Peyer's patch (tissue), 4 donors: ENCODE results near the gene RPL10L. TPM values are rescaled to one million over a fixed set of nuclear protein-coding genes. Genes with fewer than 3 reads are reported as not detected.

Source experiments
- DNase-seq, 3 donors: peaks; one replicate each; pipeline ENCODE4 v3.0.0-alpha.2; 2017 to 2019
- H3K27ac ChIP-seq, 4 donors: fragments of 200-600 bp; sonication (generic); one replicate each; pipeline ENCODE4 v1.5.1; 2016 to 2019
- H3K27me3 ChIP-seq, 2 donors: fragments of 200-600 bp; sonication (generic); one replicate each; pipeline ENCODE4 v1.5.1; 2019
- H3K36me3 ChIP-seq, 3 donors: fragments of 200-600 bp; sonication (generic); one replicate each; pipeline ENCODE4 v1.5.1; 2016 to 2019
- H3K4me1 ChIP-seq, 4 donors: fragments of 200-600 bp; sonication (generic); one replicate each; pipeline ENCODE4 v1.5.1; 2016 to 2019
- H3K4me3 ChIP-seq, 4 donors: fragments of 200-600 bp; sonication (generic); 1 replicate in 3 of 4; 2 replicates in 1 of 4; pipeline ENCODE4 v1.5.1; 2016 to 2019; ENCODE audit warnings: mild to moderate bottlenecking in 1 of 4
- H3K9me3 ChIP-seq, 4 donors: fragments of 200-600 bp; sonication (generic); one replicate each; pipeline ENCODE4 v1.5.1; 2016 to 2019; ENCODE audit warnings: mild to moderate bottlenecking in 1 of 4
- POLR2A ChIP-seq, 2 donors: fragments of 450-650 bp; IDR thresholded peaks; one replicate each; pipeline ENCODE4 v1.5.1; 2017; ENCODE audit warnings: antibody characterized with exemption in 2 of 2, mild to moderate bottlenecking in 2 of 2, moderate library complexity in 2 of 2
- total RNA-seq, 4 donors: library from RNA; depleted of rRNA; stranded (reverse); fragments of >200 nt; gene quantifications; one replicate each; pipeline ENCODE4 v1.1.0, GENCODE V29; 2016
- TF ChIP-seq, protein P1 (sequence below), 6 experiments: fragments of 450-650 bp in 4 of 6; fragments of 200-600 bp in 2 of 6; sonication (generic) in 1 of 6; IDR thresholded peaks; one replicate each; pipeline ENCODE4 v1.5.1; 2017 to 2019; ENCODE audit warnings: antibody characterized with exemption in 6 of 6, mild to moderate bottlenecking in 3 of 6, moderate library complexity in 1 of 6

RPL10L gene
- total RNA-seq: 1 to 10 TPM; 1.8 to 5.7 (median 4.0) TPM

DNA sequence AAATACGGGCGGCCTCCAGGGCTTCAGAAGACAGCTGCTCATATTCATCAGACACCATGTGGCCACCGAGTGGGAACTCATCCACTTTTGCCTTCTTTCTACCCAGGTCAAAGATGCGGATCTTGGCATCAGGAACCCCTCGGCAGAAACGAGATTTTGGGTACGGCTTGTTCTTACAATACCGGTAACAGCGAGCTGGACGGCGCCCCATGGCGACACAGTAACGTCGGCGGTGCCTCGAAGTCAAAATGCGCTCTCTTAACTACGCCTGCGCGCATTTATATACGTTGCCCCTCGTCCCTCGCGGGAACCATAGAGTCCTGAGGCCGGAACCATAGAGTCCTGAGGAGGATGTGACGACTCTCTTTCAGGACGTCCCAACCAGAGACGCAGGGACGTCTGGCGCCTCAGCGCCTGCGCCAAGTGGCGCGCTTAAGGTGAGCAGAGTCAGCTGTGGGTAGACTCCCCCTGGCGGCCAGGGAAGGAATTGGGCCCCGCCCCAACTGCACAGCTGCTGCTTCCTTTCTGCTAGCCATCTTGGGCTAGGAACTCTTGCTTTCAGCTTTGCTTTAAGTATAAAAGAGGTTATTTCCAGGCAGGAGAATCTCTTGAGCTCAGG lies at the start of gene RPL10L:
Gene RPL10L, minus strand, starts transcription at position 256 of the 619 bp plus-strand sequence. Its CDS starts 45 bp downstream, at position 211.
- H3K4me3 ChIP-seq: no peak within 1 kb of the TSS
- DNase-seq: no peak
- no peaks in the 10 kb centered on the region for H3K27me3 ChIP-seq
- H3K4me1 ChIP-seq: no peaks in the 10 kb centered on the region
- TF ChIP-seq, protein P1, sequence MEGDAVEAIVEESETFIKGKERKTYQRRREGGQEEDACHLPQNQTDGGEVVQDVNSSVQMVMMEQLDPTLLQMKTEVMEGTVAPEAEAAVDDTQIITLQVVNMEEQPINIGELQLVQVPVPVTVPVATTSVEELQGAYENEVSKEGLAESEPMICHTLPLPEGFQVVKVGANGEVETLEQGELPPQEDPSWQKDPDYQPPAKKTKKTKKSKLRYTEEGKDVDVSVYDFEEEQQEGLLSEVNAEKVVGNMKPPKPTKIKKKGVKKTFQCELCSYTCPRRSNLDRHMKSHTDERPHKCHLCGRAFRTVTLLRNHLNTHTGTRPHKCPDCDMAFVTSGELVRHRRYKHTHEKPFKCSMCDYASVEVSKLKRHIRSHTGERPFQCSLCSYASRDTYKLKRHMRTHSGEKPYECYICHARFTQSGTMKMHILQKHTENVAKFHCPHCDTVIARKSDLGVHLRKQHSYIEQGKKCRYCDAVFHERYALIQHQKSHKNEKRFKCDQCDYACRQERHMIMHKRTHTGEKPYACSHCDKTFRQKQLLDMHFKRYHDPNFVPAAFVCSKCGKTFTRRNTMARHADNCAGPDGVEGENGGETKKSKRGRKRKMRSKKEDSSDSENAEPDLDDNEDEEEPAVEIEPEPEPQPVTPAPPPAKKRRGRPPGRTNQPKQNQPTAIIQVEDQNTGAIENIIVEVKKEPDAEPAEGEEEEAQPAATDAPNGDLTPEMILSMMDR (IDR thresholded peaks at IDR 0.05): no peak
- no peak for TF ChIP-seq POLR2A (IDR thresholded peaks at IDR 0.05)
- no peak within 1 kb of the TSS for H3K27ac ChIP-seq
- H3K36me3 ChIP-seq: no peaks in the 10 kb centered on the region
- no peaks in the 10 kb centered on the region for H3K9me3 ChIP-seq

DNA sequence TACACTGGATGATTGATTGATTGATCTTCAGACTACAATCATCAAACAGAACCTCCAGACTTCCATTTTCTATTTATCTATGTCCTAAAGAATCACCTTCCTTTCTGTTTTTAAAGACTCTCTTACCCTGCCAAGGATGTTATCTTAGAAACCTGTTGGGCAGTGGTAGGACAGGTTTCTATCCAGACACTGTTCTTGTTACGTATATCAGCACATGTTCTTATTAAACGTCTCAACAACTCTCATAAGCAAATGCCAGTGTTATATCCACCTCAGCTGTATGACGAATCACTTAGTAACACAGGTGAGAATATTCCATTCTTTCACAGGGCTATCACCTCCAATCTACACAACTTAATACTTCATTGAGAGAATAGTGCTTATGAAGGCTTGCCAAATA lies 40.2 kb upstream of the RPL10L start:
- H3K27ac ChIP-seq: no peak overlapping the region
- DNase-seq: no peak
- no peak overlapping the region for H3K4me3 ChIP-seq
- no peak for TF ChIP-seq POLR2A (IDR thresholded peaks at IDR 0.05)
- TF ChIP-seq, protein P1 (IDR thresholded peaks at IDR 0.05): no peak
- peaks cover 0 to 2% (median 0%) of the 10 kb centered on the region in 4 donors for H3K9me3 ChIP-seq
- H3K27me3 ChIP-seq: no peaks in the 10 kb centered on the region
- no peaks in the 10 kb centered on the region for H3K36me3 ChIP-seq
- H3K4me1 ChIP-seq: no peaks in the 10 kb centered on the region

DNA sequence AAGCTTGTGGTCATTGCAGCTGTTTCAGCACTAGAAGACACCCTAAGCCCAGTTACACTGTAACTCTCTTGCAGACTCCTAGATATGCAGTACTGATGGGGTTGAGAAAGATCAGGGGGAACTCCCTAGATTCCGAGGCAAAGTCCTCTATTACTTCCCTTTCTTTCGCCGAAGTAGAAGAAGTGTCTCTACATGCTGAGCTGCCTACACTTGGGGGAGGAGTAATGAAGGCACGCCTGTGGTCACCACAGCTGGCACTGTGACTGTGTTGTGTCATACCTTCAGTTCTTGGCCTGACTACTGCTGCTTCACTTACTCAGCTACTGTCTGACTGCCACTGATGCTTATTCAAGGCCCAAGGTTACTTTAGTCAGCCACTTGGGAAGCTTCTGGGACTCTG lies 35.1 kb upstream of the RPL10L start:
- no peak for DNase-seq
- no peak for TF ChIP-seq POLR2A (IDR thresholded peaks at IDR 0.05)
- TF ChIP-seq, protein P1 (IDR thresholded peaks at IDR 0.05): no peak
- H3K4me1 ChIP-seq: no peaks in the 10 kb centered on the region

DNA sequence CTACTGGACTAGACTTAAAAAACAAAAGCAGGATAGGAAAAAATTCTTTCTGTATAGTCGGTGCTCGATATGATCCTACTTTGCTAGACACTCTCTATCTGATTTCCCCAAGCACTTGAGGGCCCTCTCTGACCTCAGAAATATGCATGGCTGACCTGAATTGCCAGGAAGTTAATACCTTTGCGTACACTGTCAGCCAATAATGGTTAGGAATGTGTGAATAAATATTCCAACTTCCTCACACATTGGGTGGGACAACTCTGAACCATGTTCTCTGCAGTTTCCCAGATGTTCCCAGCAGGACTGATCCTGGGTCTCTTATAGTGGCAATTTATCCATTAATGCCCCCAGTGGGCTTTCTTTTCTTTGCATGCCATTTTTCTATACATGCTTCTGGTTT lies 20.5 kb upstream of the RPL10L start:
- Histone ChIP-seq H3K4me3 (no peak overlapping the region), H3K9me3 (no peaks in the 10 kb centered on the region), H3K36me3 (no peaks in the 10 kb centered on the region), H3K27ac (no peak overlapping the region), H3K27me3 (no peaks in the 10 kb centered on the region), H3K4me1 (no peaks in the 10 kb centered on the region)
- TF ChIP-seq, protein P1 (IDR thresholded peaks at IDR 0.05): no peak
- TF ChIP-seq POLR2A (IDR thresholded peaks at IDR 0.05): no peak
- no peak for DNase-seq

More for the DNA sequence above, 35.1 kb upstream of the RPL10L start:
- Histone ChIP-seq H3K27me3 (no peaks in the 10 kb centered on the region), H3K9me3 (peaks cover 0 to 16% (median 0%) of the 10 kb centered on the region in 4 donors), H3K36me3 (no peaks in the 10 kb centered on the region), H3K4me3 (no peak overlapping the region), H3K27ac (no peak overlapping the region)

DNA sequence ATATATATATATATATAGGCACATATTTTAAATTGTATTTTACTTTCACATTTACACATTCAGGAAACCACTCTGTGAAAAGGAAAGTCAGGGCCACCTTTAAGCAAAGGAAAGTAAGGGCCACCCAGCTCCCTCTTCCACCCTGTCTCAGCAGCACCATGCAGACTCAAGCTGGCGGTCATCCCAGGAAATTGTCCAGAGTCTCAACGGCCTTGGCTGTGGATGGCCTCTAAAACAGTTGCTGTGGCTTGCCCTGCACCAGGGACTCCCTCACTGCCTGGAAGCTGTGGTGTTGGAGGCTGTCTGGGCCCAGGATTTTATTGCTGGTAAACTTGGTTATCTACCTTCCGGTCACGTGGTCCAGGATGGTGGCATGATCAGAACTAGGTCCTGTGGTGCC lies 11.8 kb upstream of the RPL10L start:
- Histone ChIP-seq H3K9me3 (peaks cover 0 to 5% (median 0%) of the 10 kb centered on the region in 4 donors), H3K36me3 (no peaks in the 10 kb centered on the region), H3K27ac (no peak overlapping the region), H3K27me3 (no peaks in the 10 kb centered on the region), H3K4me3 (no peak overlapping the region), H3K4me1 (no peaks in the 10 kb centered on the region)
- DNase-seq: no peak
- TF ChIP-seq, protein P1 (IDR thresholded peaks at IDR 0.05): no peak
